ENCODE results near the gene GTPBP6. TPM values are rescaled to one million over a fixed set of nuclear protein-coding genes. Genes with fewer than 3 reads are reported as not detected.

GTPBP6 gene
- polyA plus RNA-seq, 1 of the 3 experiments (the other 2 are of a cell fraction), result 47.3 TPM

GRCh38 chrX:334971-335757 is 16.6 kb upstream of the GTPBP6 start:
- Histone ChIP-seq H3F3A (replicated peaks; ENCODE audit: insufficient read depth) (no peaks in the 10 kb centered on the region), H3K9ac (no peak overlapping the region), H3K36me3 (replicated peaks in 1 of 2; ENCODE audit: control insufficient read depth in 1 of 2, insufficient read depth in 2 of 2, low read length in 1 of 2) (peaks cover 0 to 5% of the 10 kb centered on the region in 2 experiments), H3K79me2 (ENCODE audit: insufficient read depth) (no peaks in the 10 kb centered on the region), H4K20me1 (ENCODE audit: insufficient read depth) (no peaks in the 10 kb centered on the region), H3K4me1 (ENCODE audit: control insufficient read depth in 1 of 2, insufficient read depth in 2 of 2, low read depth in 1 of 2, low read length in 1 of 2) (peaks cover 0 to 2% of the 10 kb centered on the region in 2 experiments; a peak in 1 of 4 replicates), H2AFZ (ENCODE audit: low read depth) (no peak overlapping the region), H3K4me2 (no peak overlapping the region), H3K9me3 (no peaks in the 10 kb centered on the region), H3K4me3 (ENCODE audit: low read depth in 2 of 2, low read length in 1 of 2) (no peak overlapping the region), H3K27ac (ENCODE audit: low read depth in 2 of 2, low read length in 1 of 2) (no peak overlapping the region), H3K27me3 (ENCODE audit: insufficient read depth) (no peaks in the 10 kb centered on the region), H3K9me2 (no peaks in the 10 kb centered on the region)
- ChIA-PET POLR2A (no interaction called here), CTCF (no interaction called here)
- no peak for DNase-seq
- no peak for TF ChIP-seq RCOR1 (IDR thresholded peaks at IDR 0.05; ENCODE audit: low read length)
- 95% methylated on average over 47 of the region's 47 CpGs for WGBS (ENCODE audit: low lambda C conversion rate)

- Histone ChIP-seq H3K9me3 (no peaks in the 10 kb centered on the region), H3K4me2 (no peak overlapping the region), H2AFZ (ENCODE audit: low read depth) (no peak overlapping the region), H3K4me1 (ENCODE audit: control insufficient read depth in 1 of 2, insufficient read depth in 2 of 2, low read depth in 1 of 2, low read length in 1 of 2) (peaks cover 0 to 2% of the 10 kb centered on the region in 2 experiments; a peak in 1 of 4 replicates), H3K9me2 (no peaks in the 10 kb centered on the region), H3K4me3 (ENCODE audit: low read depth in 2 of 2, low read length in 1 of 2) (no peak overlapping the region), H3F3A (replicated peaks; ENCODE audit: insufficient read depth) (no peaks in the 10 kb centered on the region), H3K9ac (no peak overlapping the region), H4K20me1 (ENCODE audit: insufficient read depth) (no peaks in the 10 kb centered on the region), H3K27me3 (ENCODE audit: insufficient read depth) (no peaks in the 10 kb centered on the region), H3K79me2 (ENCODE audit: insufficient read depth) (no peaks in the 10 kb centered on the region), H3K27ac (ENCODE audit: low read depth in 2 of 2, low read length in 1 of 2) (no peak overlapping the region), H3K36me3 (replicated peaks in 1 of 2; ENCODE audit: control insufficient read depth in 1 of 2, insufficient read depth in 2 of 2, low read length in 1 of 2) (peaks cover 0 to 5% of the 10 kb centered on the region in 2 experiments)
- ChIA-PET CTCF (no interaction called here), POLR2A (no interaction called here)
- TF ChIP-seq RFX5 (IDR thresholded peaks at IDR 0.05; ENCODE audit: low read length) (no peak), JUND (IDR thresholded peaks at IDR 0.05) (no peak), GABPA (IDR thresholded peaks at IDR 0.05; ENCODE audit: low read depth) (no peak), SIN3A (IDR thresholded peaks at IDR 0.05; ENCODE audit: borderline replicate concordance, low read depth, low read length) (no peak)
- no peak for DNase-seq
- WGBS (ENCODE audit: low lambda C conversion rate), result 98% methylated on average over 19 of the region's 53 CpGs
These were observed 15.8 kb upstream of the GTPBP6 start for GRCh38 chrX:334331-334891.

GRCh38 chrX:333611-334311 is 15.2 kb upstream of the GTPBP6 start:
- ChIA-PET POLR2A (no interaction called here), CTCF (no interaction called here)
- Histone ChIP-seq H2AFZ (ENCODE audit: low read depth) (no peak overlapping the region), H3K27ac (ENCODE audit: low read depth in 2 of 2, low read length in 1 of 2) (no peak overlapping the region), H3F3A (replicated peaks; ENCODE audit: insufficient read depth) (no peaks in the 10 kb centered on the region), H3K27me3 (ENCODE audit: insufficient read depth) (no peaks in the 10 kb centered on the region), H3K36me3 (replicated peaks in 1 of 2; ENCODE audit: control insufficient read depth in 1 of 2, insufficient read depth in 2 of 2, low read length in 1 of 2) (peaks cover 0 to 5% of the 10 kb centered on the region in 2 experiments), H3K4me1 (ENCODE audit: control insufficient read depth in 1 of 2, insufficient read depth in 2 of 2, low read depth in 1 of 2, low read length in 1 of 2) (peaks cover 0 to 2% of the 10 kb centered on the region in 2 experiments; a peak in 1 of 4 replicates), H3K9me2 (no peaks in the 10 kb centered on the region), H3K79me2 (ENCODE audit: insufficient read depth) (no peaks in the 10 kb centered on the region), H4K20me1 (ENCODE audit: insufficient read depth) (no peaks in the 10 kb centered on the region), H3K4me3 (ENCODE audit: low read depth in 2 of 2, low read length in 1 of 2) (no peak overlapping the region), H3K9me3 (no peaks in the 10 kb centered on the region), H3K4me2 (no peak overlapping the region), H3K9ac (no peak overlapping the region)
- TF ChIP-seq NRF1 (IDR thresholded peaks at IDR 0.05; ENCODE audit: low read depth, low read length) (no peak), CHD2 (IDR thresholded peaks at IDR 0.05; ENCODE audit: low read length, partially characterized antibody) (no peak), RXRA (IDR thresholded peaks at IDR 0.05; ENCODE audit: borderline replicate concordance, low read depth) (no peak), POLR2AphosphoS5 (IDR thresholded peaks at IDR 0.05; ENCODE audit: low read depth, low read length) (no peak), MXI1 (IDR thresholded peaks at IDR 0.05; ENCODE audit: low read depth, low read length) (no peak), SMC3 (IDR thresholded peaks at IDR 0.05; ENCODE audit: low read depth, low read length) (no peak)
- 96% methylated on average over 32 of the region's 51 CpGs for WGBS (ENCODE audit: low lambda C conversion rate)
- DNase-seq, result no peak
